Activated naive CD8-positive, alpha-beta T cell treated with anti-CD3 and anti-CD28 coated beads, Interleukin-2, amount 10 ng/mL, durations not matched to agents 7 days and 5 days (primary cell): ENCODE results near the gene CCNL1. TPM values are rescaled to one million over a fixed set of nuclear protein-coding genes. Genes with fewer than 3 reads are reported as not detected.
"Not testable (repeated sequence)": the region's sequence is repeated elsewhere in the genome, so short reads cannot be mapped to it uniquely, and the experiment has no call there.

Experiments used
- ATAC-seq: fragments of 150-1000 bp; cut with Tn5 transposase; one replicate; pipeline ENCODE4 v1.10.0; 2021; ENCODE audit warnings: low read depth, moderate library complexity
- POLR2A ChIA-PET: fragments of 350-600 bp; sonication (Branson Sonifier 250); formaldehyde crosslinking; loops from one replicate; lab custom pipeline; 2021; ENCODE audit warnings: antibody characterized with exemption; lab: Charles Lee
- DNase-seq: peaks from one replicate; pipeline ENCODE4 v3.0.0; 2021
- H3K27ac Mint-ChIP-seq: one replicate; pipeline ENCODE4 v1.8.0; 2022; ENCODE audit warnings: mild to moderate bottlenecking, mixed read lengths
- H3K27me3 Mint-ChIP-seq: one replicate; pipeline ENCODE4 v1.8.0; 2022; ENCODE audit warnings: mild to moderate bottlenecking, moderate library complexity, mixed read lengths
- H3K36me3 Mint-ChIP-seq: one replicate; pipeline ENCODE4 v1.8.0; 2021; ENCODE audit warnings: mild to moderate bottlenecking, mixed read lengths
- H3K4me1 Mint-ChIP-seq: one replicate; pipeline ENCODE4 v1.8.0; 2021; ENCODE audit warnings: mixed read lengths
- H3K4me3 Mint-ChIP-seq: one replicate; pipeline ENCODE4 v1.8.0; 2022; ENCODE audit warnings: mild to moderate bottlenecking, moderate library complexity, mixed read lengths
- H3K9me3 Mint-ChIP-seq: one replicate; pipeline ENCODE4 v1.8.0; 2021; ENCODE audit warnings: mixed read lengths
- total RNA-seq, 2 experiments: library from RNA; stranded (reverse); gene quantifications; one replicate each; pipeline ENCODE4 v1.2.3, GENCODE V29; 2021

Gene CCNL1
- 100 to 1,000 TPM; 276 to 280 TPM for total RNA-seq

DNA sequence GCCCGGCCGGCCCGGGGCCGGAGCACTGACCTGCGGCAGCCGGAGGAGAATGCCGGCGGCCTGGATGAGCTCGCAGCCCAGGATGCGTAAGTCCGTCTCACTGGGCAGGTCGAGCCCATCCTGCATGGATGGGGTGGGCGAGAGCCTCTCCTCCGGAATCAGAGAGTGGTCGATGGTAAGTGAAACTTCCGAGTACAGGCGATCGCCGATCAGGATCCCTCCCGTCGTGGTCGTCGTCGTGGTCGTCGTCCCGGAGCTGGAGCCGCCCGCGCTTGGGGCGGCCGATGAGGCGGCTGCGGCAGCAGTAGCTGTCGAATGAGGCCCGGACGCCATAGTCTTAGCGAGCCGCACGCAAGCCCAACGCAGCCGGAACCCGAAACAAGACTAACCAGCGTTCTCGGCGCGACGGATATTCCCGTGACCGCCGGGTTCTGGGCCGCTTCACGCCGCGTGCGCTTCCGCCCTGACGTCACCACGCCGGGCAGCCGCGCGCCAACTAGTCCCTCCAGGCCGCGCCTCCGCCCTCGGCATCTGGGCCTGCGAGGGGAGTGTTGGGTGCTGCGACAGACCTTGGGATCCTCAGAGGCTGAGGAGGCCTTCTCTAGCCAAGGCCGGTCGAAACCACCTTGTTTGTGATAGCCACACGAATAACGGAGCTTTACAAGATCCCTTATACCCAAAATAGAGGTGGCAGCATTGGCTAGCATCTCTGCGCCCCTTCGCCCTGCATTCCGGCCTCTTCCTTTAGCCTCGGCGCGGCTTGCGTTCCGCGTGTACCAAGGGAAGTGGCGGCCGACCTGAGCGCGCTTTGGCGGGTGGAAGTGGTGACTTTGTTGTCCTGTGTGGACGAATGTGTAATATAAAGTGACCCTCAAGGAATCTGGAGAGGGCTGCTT lies at the start of gene CCNL1:
CCNL1 (minus strand) TSS at position 386 of the 896 bp plus-strand sequence; CDS start at position 333, 53 bp downstream.
- DNase-seq (peak; percentile 98), ATAC-seq (peak; percentile 81)
- no peaks in the 10 kb centered on the region for H3K27me3 Mint-ChIP-seq
- peaks cover 44% of the 10 kb centered on the region for H3K36me3 Mint-ChIP-seq
- H3K4me1 Mint-ChIP-seq: peaks cover 44% of the 10 kb centered on the region
- H3K27ac Mint-ChIP-seq: peak within 1 kb of the TSS; percentile 85
- H3K4me3 Mint-ChIP-seq: peak within 1 kb of the TSS; percentile 83
- no peaks in the 10 kb centered on the region for H3K9me3 Mint-ChIP-seq
- POLR2A ChIA-PET: interaction anchor here (0.6 to 7.7 kb wide), 28 partner anchors 9 to 1306 kb away, joined by 3 to 527 read pairs (median 5); partner anchors contain the start of genes SSR3 and TIPARP

DNA sequence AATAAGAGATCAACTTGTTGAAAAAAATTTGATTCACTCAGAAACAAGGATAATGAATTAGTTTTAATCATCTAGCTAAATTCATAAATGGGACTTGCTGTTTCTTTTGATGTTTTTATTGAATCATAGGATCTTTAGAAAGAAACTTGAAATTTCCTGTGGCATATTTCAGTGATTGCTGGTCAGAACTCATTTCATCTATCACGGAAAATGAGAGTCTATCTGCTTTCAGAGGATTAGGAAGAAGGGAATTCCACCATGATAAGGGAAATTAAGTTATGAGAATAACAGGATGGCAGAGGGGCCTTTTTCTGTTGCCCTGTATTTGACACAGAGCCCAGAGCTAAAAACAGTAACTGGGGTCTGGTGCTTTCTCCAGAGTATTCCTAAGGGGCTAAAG lies 44.9 kb upstream of the CCNL1 start:
- Mint-ChIP-seq H3K27me3 (no peaks in the 10 kb centered on the region), H3K27ac (no peak overlapping the region), H3K4me1 (peaks cover 2% of the 10 kb centered on the region), H3K9me3 (no peaks in the 10 kb centered on the region), H3K4me3 (no peak overlapping the region), H3K36me3 (peaks cover 3% of the 10 kb centered on the region)
- DNase-seq (no peak), ATAC-seq (no peak)
- POLR2A ChIA-PET: no interaction called here

DNA sequence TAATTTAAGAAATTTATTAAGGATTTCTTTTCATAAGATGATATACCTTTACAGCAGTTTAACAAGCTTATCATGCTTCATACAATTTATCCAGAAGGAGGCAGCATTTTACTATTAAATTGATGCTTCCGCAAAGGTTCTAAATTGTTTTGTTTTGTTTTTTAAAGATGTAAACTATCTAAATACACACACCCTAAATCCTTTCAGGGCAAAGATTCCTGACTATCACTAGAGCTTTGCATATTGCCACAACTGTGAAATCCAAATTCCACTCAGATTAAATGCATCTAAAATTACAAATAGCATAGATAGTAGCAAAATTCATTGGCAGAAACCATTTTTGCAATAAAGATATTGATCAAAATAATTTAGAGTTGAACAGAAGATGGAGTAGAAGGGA lies 44.5 kb upstream of the CCNL1 start:
- H3K27me3 Mint-ChIP-seq: no peaks in the 10 kb centered on the region
- no peaks in the 10 kb centered on the region for H3K9me3 Mint-ChIP-seq
- POLR2A ChIA-PET: no interaction called here
- peaks cover 5% of the 10 kb centered on the region for H3K36me3 Mint-ChIP-seq
- DNase-seq (no peak), ATAC-seq (no peak)
- no peak overlapping the region for H3K27ac Mint-ChIP-seq
- peaks cover 2% of the 10 kb centered on the region for H3K4me1 Mint-ChIP-seq
- H3K4me3 Mint-ChIP-seq: no peak overlapping the region

DNA sequence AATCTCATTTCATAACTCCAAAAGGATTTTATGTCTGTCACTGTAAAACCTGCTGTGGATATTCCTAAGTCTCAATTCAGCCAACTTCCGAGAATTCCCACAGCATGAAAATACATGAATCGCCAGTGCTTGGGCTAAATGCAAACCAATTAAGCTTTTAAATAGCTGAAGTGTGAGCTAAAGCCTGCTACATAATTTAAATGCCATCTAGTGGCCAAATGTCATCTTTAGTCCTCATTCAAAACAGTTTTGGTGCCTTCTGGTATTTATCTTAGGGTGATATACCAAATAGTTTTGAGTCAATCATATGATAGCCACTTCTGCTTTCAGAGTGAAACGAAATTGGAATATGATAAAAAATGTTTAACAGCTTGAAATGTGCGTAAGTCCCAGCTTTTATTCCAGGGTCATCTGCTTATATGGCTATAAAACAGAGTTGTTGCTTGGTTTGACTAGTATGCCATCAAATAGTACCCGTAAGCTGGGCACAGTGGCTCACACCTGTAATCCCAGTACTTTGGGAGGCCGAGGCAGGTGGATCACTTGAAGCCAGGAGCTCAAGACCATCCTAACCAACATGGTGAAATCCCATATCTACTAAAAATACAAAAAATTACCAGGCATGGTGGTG lies 41.8 kb upstream of the CCNL1 start:
- peaks cover 2% of the 10 kb centered on the region for H3K4me1 Mint-ChIP-seq
- H3K4me3 Mint-ChIP-seq: no peak overlapping the region
- H3K36me3 Mint-ChIP-seq: peaks cover 5% of the 10 kb centered on the region
- no peak for DNase-seq
- H3K9me3 Mint-ChIP-seq: peaks cover 4% of the 10 kb centered on the region
- no peak for ATAC-seq
- POLR2A ChIA-PET: interaction anchor here (1.7 kb wide), 1 partner anchor 27 kb away, joined by 5 read pairs; no protein-coding TSS in a partner anchor
- H3K27me3 Mint-ChIP-seq: no peaks in the 10 kb centered on the region
- H3K27ac Mint-ChIP-seq: no peak overlapping the region

DNA sequence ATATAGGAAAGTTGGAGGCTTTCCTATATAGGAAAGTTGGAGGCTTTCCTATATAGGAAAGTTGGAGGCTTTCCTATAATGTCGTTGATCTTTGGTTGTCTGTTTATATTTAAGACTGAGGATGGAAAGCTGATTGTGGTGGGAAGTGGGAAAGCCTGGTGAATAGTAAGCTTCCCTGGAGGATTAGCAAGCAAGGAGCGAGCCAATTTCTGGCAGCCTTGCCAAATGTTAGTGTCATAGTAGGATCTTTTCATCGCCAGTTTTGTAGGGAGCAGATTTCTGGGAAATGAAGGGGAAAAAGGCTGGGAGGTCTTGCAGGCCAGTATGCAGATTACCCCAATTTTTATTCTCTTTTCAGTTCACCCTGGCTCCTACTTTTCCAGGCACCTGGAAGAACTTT lies 39.9 kb upstream of the CCNL1 start:
- Mint-ChIP-seq H3K27me3 (no peaks in the 10 kb centered on the region), H3K9me3 (peaks cover 14% of the 10 kb centered on the region), H3K27ac (no peak overlapping the region), H3K4me3 (no peak overlapping the region), H3K36me3 (peaks cover 11% of the 10 kb centered on the region), H3K4me1 (peaks cover 2% of the 10 kb centered on the region)
- POLR2A ChIA-PET: no interaction called here
- no peak for ATAC-seq
- DNase-seq: no peak

DNA sequence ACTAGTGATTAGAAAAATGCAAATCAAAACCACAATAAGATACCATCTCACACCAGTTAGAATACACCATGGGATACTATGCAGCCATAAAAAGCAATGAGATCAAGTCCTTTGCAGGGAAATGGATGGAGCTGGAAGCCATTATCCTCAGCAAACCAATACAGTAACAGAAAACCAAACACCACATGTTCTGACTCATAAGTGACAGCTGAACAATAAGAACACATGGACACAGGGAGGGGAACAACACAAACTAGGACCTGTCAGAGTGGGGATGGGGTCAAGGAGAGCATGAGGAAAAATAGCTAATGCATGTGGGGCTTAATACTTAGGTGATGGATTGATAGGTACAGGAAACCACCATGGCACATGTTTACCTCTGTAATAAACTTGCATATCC lies 36.0 kb upstream of the CCNL1 start:
- peaks cover 31% of the 10 kb centered on the region for H3K36me3 Mint-ChIP-seq
- POLR2A ChIA-PET: interaction anchor here (0.6 kb wide), 1 partner anchor 1308 kb away, joined by 4 read pairs; no protein-coding TSS in a partner anchor
- H3K4me1 Mint-ChIP-seq: no peaks in the 10 kb centered on the region
- H3K4me3 Mint-ChIP-seq: no peak overlapping the region
- DNase-seq (no peak), ATAC-seq (no peak)
- no peak overlapping the region for H3K27ac Mint-ChIP-seq
- no peaks in the 10 kb centered on the region for H3K27me3 Mint-ChIP-seq
- peaks cover 32% of the 10 kb centered on the region for H3K9me3 Mint-ChIP-seq

DNA sequence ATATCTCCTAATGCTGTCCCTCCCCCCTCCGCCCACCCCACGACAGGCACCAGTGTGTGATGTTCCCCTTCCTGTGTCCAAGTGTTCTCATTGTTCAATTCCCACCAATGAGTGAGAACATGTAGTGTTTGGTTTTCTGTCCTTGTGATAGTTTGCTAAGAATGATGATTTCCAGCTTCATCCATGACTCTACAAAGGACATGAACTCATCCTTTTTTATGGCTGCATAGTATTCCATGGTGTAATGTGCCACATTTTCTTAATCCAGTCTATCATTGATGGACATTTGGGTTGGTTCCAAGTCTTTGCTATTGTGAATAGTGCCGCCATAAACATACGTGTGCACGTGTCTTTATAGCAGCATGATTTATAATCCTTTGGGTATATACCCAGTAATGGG lies 31.2 kb upstream of the CCNL1 start:
- H3K27ac Mint-ChIP-seq, POLR2A ChIA-PET: not testable (repeated sequence)

DNA sequence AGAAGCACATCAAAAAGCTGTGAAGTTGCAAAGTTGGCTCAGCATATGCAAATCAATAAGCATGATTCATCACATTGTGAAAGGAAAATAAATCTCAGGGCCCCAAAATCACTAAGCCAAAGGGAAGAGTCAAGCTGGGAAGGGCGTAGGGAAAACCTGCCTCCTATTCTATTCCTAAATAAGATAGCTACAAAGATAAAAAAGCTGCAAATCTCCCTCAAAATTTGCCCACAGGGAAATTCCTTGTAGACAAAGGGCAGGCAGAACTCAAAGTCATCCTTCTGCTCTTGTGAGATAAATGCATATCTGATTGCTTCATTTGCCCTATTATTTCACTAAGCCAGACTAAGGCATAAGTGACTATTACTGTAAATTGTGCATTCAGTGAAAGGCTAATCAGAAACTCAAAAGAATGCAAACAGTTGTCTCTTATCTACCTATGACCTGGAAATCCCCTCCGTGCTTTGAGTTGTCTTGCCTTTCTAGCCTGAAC lies 30.5 kb upstream of the CCNL1 start:
- Mint-ChIP-seq H3K4me3 (no peak overlapping the region), H3K36me3 (peaks cover 54% of the 10 kb centered on the region), H3K4me1 (no peaks in the 10 kb centered on the region), H3K27me3 (peaks cover 1% of the 10 kb centered on the region), H3K9me3 (peaks cover 61% of the 10 kb centered on the region), H3K27ac (no peak overlapping the region)
- ATAC-seq (no peak), DNase-seq (no peak)
- POLR2A ChIA-PET: interaction anchor here (1.0 kb wide), 1 partner anchor 16 kb away, joined by 3 read pairs; no protein-coding TSS in a partner anchor

More for the DNA sequence above, 31.2 kb upstream of the CCNL1 start:
- DNase-seq, H3K27me3 Mint-ChIP-seq, ATAC-seq, H3K4me1 Mint-ChIP-seq, H3K4me3 Mint-ChIP-seq: not testable (repeated sequence)
- H3K9me3 Mint-ChIP-seq: peaks cover 62% of the 10 kb centered on the region
- H3K36me3 Mint-ChIP-seq: peaks cover 50% of the 10 kb centered on the region

DNA sequence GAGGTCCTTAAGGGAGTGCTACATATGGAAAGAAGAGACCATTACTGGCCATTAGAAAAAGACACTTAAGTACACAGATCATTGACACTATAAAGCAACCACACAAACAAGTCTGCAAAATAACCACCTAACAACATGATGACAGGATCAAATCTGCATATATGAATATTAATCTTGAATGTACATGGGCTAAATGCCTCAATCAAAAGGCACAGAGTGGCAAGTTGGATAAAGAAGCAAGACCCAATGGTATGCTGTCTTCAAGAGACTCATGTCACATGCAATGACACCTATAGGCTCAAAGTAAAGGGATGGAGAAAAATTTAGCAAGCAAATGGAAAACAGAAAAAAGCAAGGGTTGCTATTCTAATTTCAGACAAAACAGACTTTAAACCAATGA lies 28.4 kb upstream of the CCNL1 start:
- Mint-ChIP-seq H3K4me1 (no peaks in the 10 kb centered on the region), H3K9me3 (peaks cover 58% of the 10 kb centered on the region), H3K27me3 (peaks cover 1% of the 10 kb centered on the region), H3K36me3 (peaks cover 56% of the 10 kb centered on the region), H3K4me3 (no peak overlapping the region), H3K27ac (no peak overlapping the region)
- POLR2A ChIA-PET: no interaction called here
- ATAC-seq: no peak
- no peak for DNase-seq

DNA sequence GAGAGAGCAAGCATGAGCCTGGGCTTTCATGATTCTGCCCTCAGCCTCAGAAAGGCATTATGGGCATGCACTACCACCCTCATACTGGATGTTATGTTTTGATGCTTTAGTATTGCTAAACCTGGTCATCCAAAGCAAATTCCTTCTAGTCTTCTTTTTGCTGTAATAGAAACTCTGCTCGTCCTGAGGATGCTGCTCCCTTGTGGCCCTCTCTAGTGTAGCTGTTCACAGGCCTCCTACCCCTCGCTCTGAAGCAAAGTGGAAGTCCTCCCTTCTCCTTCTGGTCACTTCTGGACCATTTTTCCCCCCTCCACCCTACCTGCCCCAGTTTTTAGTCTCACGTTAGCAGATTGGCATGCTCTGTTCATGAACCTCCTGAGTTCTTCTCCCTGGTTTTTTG lies 22.9 kb upstream of the CCNL1 start:
- H3K4me3 Mint-ChIP-seq: no peak overlapping the region
- peaks cover 6% of the 10 kb centered on the region for H3K4me1 Mint-ChIP-seq
- peaks cover 33% of the 10 kb centered on the region for H3K9me3 Mint-ChIP-seq
- H3K27ac Mint-ChIP-seq: no peak overlapping the region
- no peak for DNase-seq
- H3K36me3 Mint-ChIP-seq: peaks cover 71% of the 10 kb centered on the region
- H3K27me3 Mint-ChIP-seq: no peaks in the 10 kb centered on the region
- ATAC-seq: no peak
- POLR2A ChIA-PET: no interaction called here

DNA sequence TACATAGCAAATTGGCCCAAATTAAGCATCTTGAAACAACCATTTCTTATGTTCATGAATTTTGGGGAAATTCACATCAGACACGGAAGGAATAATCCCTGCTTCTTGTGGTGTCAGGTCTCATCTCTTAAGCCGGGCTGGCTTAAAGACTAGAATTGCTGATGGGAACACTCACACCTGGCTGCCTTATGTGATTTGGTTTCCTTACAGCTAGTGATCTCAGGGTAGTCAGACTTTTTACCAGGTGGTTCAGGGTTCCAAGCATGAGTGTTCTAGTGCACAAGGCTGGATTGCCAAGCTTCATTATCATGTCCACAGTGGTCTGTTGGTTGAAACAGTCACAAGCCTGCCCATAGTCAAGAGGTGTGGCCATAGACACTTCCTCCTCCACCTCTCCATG lies 20.3 kb upstream of the CCNL1 start:
- no peak overlapping the region for H3K4me3 Mint-ChIP-seq
- no peak for DNase-seq
- peaks cover 54% of the 10 kb centered on the region for H3K36me3 Mint-ChIP-seq
- POLR2A ChIA-PET: no interaction called here
- ATAC-seq: no peak
- peaks cover 16% of the 10 kb centered on the region for H3K4me1 Mint-ChIP-seq
- no peak overlapping the region for H3K27ac Mint-ChIP-seq
- H3K9me3 Mint-ChIP-seq: peaks cover 18% of the 10 kb centered on the region
- H3K27me3 Mint-ChIP-seq: no peaks in the 10 kb centered on the region

DNA sequence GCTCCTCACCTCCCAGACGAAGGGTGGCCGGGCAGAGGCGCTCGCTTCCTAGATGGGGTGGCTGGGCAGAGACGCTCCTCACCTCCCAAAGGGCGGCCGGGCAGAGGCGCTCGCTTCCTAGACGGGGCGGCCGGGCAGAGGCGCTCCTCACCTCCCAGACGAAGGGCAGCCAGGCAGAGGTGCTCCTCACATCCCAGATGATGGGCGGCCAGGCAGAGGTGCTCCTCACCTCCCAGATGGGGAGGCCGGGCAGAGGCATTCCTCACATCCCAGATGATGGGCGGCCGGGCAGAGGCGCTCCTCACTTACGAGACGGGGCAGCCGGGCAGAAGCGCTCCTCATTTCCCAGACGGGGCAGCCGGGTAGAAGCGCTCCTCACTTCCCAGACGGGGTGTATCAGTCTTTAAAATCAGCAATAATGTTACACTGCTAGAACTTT lies 19.4 kb upstream of the CCNL1 start:
- no peak overlapping the region for H3K4me3 Mint-ChIP-seq
- H3K4me1 Mint-ChIP-seq: peaks cover 19% of the 10 kb centered on the region
- peaks cover 14% of the 10 kb centered on the region for H3K9me3 Mint-ChIP-seq
- peaks cover 45% of the 10 kb centered on the region for H3K36me3 Mint-ChIP-seq
- POLR2A ChIA-PET: no interaction called here
- H3K27me3 Mint-ChIP-seq: no peaks in the 10 kb centered on the region
- no peak for DNase-seq
- H3K27ac Mint-ChIP-seq: no peak overlapping the region
- ATAC-seq: no peak

DNA sequence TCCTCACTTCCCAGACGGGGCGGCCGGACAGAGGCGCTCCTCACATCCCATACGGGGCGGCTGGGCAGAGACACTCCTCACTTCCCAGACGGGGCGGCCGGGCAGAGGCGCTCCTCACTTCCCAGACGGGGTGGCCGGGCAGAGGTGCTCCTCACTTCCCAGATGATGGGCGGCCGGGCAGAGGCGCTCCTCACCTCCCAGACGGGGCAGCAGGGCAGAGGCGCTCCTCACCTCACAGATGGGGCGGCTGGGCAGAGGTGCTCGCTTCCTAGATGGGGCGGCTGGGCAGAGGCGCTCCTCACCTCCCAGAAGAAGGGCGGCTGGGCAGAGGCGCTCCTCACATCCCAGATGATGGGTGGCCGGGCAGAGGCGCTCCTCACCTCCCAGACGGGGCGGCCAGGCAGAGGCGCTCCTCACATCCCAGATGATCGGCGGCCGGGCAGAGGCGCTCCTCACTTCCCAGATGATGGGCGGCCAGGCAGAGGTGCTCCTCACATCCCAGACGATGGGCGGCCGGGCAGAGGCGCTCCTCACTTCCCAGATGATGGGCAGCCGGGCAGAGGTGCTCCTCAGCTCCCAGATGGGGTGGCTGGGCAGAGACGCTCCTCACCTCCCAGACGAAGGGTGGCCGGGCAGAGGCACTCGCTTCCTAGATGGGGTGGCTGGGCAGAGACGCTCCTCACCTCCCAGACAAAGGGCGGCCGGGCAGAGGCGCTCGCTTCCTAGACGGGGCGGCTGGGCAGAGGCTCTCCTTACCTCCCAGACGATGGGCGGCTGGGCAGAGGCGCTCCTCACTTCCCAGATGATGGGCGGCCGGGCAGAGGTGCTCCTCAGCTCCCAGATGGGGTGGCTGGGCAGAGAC lies 18.8 kb upstream of the CCNL1 start:
- Mint-ChIP-seq H3K4me1 (peaks cover 21% of the 10 kb centered on the region), H3K36me3 (peaks cover 40% of the 10 kb centered on the region), H3K9me3 (peaks cover 10% of the 10 kb centered on the region)
- H3K27ac Mint-ChIP-seq, DNase-seq, ATAC-seq, H3K4me3 Mint-ChIP-seq, H3K27me3 Mint-ChIP-seq, POLR2A ChIA-PET: not testable (repeated sequence)
